ENCODE data around the gene CCDC12. TPM values are rescaled to one million over a fixed set of nuclear protein-coding genes. Genes with fewer than 3 reads are reported as not detected.
A peak's percentile ranks its signal among the peaks of the same experiment; 100 is the strongest.

The CCDC12 gene
- 20.1 and 25.2 TPM in 2 replicates for total RNA-seq

DNA sequence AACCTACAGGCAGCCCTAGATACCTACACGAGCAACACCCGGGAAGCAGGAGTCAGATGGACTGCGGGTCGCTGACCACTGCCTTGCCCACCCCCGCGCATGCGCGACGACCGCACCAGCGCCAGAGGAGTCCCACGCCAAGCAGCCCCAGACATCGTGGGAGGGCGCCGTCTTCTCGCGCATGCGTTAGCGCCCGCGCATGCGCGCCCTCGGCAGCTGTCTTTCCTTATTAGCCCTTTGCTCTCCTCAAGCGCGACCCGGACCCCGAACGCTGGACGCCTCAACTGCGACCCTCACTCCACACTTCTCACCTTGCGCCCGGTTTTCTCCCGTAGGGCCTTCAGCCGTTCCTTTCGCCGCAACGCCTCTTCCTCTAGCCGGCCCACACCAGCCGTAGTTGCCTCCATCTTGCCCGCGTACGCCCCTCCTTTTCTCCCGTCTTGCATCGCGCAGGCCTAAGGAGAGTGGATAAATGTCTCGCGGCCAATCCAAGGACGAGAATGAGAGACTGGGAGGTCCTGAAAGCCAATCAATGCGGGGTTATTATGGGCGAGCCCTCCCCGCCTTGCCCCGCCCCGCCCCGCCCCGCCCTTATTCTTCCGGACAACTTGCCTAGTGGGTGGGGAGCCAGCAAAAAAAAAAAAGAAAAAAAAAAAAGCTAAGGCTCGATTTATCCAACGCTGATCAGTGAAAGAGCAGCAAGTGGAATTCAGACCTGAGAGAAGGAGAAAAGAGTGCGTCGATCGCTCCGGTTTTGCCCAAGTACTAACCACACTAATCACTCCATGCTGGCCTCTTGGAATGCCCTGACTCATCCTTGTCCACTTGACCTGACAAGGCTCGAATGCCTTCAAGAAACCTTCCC is at the start of gene CCDC12:
CCDC12 (minus strand) TSS at position 420 of the 865 bp plus-strand sequence; CDS start at position 407, 13 bp downstream.
- DNase-seq (ENCODE audit: low read depth in 2 of 2): peak; percentile 97 to 99

DNA sequence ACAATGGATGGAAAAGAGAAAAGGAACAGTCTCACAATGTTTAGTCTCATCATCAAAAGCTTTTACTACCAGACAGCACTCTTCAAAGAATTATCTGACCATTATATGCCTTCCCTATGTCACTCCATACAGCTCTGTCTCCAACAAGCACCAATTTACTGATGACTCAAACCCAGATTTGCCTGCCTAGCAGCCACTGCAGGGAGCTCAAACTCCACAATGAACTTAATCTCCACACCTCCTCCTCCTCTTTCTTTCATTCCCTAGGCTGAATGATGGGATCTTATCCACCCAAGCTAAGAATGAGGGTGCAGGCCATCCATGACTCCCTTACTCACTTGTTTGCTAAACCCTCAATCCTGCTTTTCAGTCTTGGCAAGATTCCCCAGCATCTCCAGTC is 48.4 kb upstream of the CCDC12 start:
- DNase-seq (ENCODE audit: low read depth in 2 of 2): no peak

DNA sequence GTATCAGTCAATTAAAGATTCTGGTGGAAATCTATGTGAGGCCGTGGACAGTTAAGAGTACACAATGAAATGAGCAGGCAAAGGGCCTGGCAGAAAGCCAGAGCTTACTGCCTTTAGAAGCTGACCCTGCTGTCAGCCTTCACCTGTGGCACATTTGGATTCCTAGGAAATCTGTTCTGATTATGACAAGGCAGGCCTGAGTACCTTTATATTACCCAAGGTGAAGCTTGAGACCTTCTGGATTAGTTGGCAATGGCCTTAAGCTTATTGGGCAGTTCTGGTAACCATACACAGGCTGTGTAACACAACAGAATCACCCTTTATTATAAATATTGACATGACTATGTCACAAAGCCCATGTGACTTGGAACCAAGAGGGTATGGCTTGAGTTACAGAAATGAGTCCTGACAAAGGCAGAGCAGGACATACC is 46.1 kb upstream of the CCDC12 start:
- peak; percentile 26 to 56 for DNase-seq (ENCODE audit: low read depth in 2 of 2)

DNA sequence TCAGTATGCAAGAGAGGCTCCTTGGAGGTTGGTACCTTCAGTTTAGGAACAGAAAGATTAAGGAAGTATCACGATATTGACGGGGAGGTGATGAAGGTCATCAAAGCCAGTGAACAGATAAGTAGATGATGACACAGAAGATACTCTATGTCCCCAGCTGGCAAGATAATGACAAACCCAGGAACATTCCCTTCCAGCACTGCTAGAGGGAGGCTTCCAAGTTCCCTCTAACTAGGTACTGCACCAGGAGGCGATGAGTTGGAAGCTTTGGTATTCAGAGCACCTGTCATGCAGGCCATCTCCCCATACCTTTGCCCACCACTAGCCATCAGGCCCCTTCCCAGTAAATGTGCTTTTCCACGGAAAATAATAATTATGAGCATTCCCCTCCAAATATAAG is 43.8 kb upstream of the CCDC12 start:
- no peak for DNase-seq (ENCODE audit: low read depth in 2 of 2)

DNA sequence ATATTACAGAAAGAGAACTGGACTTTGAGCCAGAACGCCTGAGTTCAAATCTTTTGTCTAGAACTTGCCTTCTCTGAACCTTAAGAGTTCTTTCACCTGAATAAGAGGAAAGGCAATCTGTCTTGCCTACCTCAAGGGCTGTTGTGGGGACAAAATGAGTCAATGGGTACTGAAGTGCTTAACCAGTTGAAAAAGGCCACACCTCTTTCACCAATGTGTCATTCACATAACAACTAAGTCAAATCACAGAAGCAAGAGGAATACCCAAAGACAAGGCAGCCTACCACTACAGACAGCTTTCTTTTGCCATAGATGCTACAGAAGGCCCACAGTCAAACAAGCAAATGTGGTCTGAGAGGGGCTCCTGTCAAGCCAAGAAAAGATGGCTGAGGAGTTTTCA is 42.7 kb upstream of the CCDC12 start:
- DNase-seq (ENCODE audit: low read depth in 2 of 2): no peak

DNA sequence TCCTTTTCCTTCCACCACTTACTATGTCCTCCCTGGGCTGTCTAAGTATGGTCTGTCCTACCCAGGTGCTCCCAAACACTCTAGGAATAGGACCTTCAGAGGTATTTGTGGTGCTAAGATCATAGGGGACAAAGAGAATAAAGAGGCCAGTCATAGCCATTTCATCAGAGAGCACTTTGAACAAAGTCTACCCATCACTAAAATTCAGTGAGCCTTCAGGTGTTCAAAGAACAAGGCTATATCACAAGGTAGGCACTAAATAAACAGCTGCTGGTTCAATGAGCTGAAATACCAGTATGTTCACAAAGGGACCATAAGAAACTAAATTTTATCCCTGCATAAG is 41.7 kb upstream of the CCDC12 start:
- DNase-seq (ENCODE audit: low read depth in 2 of 2): no peak

DNA sequence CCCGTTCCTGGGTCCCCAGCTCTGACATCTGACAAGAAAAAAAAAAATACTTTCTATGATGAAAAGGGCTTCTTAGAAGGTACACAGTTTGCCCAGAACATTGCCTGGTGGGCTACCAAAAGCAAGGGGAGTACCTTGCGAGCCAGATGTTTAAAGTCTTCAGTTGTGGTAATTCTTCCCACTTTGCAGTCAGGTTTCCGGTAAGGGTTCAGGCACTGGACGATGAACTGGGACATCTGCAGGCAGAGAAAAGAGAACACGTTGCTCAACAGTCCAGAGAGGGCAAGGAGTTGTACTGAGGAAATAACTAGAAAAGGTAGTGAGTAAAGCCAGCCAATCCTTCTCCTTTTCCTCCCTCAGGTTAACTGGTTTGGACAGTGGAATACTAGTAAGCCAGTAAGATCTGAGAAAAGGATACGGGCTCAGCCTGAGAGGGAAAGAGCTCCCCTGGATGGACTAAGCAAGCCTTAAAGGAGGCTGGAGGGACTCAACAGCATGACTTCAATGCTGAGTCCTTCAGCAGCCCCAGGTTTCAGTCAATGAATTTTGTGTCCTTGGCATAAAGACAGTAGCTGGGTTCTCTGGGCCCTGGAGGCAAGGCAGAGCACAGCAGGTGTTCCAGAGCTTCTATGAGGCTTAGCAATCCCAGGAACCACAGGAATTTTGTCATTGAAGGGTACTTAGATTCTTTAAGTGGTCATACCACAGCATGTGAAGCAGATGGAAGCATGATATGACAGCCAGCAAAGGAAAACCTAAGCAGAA is 41.1 kb upstream of the CCDC12 start:
- DNase-seq (ENCODE audit: low read depth in 2 of 2): no peak

DNA sequence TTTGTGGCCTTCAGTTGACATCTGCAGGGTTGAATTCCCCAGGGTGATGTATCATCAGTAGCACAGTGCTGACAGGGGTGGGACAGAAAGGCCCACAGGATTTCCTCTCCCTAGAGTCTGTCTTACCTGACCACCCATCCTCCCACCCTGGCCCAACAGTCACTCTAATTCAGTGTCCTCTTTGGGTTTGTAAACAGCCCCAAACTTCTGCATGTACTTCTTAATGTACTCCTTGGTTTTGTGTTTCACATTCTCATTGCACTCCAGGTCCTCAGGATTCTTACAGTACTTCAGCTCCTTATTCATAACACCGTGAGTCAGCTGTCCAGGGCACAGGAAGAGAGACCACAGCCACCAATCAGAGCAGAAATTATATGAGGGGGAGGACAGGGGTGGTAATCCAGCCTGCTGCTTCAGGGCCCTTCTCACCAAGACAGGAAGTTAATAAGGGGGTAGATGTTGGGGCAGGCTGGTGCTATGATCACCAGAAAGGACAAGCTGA is 40.4 kb upstream of the CCDC12 start:
- peak in 1 of 2 donors; percentile 48 for DNase-seq (ENCODE audit: low read depth in 2 of 2)

DNA sequence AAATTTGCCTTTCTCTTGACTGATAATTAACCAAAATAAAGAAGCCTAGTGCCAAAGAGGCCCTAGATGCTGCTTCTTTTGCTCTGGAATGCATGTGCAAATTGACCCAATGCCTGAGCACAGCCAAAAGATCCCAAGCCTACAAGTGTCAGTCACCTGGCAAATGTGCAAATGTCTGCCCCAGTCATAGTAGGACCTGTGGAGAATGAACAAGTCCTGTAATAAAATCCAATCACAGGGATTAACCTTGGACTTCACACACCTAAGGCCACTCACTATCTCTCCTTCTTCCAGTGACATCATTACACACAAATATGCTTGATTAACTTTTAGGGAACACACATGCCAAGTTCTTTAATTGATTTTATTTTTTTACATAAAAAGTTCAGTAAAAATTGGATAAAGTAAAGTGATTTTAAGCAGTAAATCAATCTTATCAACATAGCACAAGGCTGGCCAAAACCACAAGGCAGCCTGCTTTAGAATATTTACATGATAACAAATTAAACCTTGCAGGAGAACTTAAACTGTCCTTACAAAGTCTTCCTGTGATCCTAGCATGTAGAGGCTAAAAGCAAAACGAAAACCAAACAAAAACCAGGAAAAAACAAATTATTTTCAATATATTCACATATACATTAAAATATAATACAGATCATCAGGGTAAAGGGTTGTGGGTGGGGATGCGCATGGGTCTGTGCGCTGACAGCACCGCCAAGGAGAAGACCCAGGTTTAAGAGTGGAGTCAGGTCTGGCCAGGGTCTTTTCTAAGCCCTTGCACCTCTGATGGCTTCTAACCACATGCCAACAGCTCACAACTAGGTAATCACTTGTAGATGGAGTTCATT is 39.8 kb upstream of the CCDC12 start:
- no peak for DNase-seq (ENCODE audit: low read depth in 2 of 2)

DNA sequence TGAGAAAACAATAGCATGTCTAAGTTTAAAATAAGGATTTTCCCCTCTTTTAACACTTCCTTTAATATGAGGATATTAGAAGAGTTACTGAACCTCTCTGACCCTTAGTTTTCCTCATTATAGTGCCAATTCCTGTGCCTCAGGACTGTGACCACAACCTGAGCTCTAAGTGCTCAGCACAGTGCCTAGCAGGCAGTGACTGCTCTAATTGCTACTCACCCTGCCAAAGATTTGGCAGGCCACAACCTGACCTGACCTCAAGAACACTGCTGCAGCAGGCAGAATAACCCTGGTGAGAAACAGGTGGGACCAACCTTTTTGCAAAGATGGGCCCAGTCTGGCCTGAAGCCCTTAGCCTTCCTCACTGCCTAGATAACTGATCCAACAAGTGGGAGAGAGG is 38.6 kb upstream of the CCDC12 start:
- no peak for DNase-seq (ENCODE audit: low read depth in 2 of 2)

DNA sequence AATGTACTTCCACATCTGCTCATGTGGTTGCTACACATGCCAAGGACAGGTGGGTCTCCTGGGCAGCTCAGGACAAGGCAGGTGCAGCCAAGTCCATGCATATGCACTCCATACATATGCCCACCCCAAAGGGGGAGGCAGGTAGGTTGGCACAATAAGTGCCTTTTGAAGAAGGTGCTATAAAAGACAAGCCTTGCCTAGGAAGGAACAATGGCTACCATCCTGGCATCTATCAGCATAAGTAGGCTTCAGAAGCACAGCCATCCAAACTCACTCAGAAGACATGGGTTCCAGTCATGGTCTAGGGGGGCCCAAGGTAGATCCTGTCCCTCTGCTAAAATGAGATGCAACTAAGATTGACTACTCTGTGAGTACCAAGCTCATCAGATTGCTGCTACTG is 37.5 kb upstream of the CCDC12 start:
- DNase-seq (ENCODE audit: low read depth in 2 of 2): no peak

DNA sequence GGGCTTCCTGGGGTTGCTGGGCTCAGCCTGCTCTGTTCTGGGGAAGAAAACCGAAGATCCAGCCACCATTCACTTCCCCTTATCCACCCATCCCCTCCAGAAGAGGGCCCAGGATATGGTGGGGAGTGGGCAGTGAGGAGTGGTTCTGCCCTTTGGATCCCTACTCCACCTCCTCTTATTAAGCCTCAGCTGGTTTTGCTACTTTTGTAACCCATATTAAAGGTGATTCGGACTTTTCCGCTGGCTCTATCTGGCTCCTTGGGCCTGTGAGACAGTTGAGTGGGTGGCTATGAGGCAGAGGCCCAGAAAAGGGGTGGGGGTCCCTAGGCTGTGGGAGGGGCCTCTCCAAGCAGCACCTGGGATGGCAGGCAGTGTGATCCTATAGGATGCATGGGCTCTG is 36.7 kb upstream of the CCDC12 start:
- DNase-seq (ENCODE audit: low read depth in 2 of 2): no peak

DNA sequence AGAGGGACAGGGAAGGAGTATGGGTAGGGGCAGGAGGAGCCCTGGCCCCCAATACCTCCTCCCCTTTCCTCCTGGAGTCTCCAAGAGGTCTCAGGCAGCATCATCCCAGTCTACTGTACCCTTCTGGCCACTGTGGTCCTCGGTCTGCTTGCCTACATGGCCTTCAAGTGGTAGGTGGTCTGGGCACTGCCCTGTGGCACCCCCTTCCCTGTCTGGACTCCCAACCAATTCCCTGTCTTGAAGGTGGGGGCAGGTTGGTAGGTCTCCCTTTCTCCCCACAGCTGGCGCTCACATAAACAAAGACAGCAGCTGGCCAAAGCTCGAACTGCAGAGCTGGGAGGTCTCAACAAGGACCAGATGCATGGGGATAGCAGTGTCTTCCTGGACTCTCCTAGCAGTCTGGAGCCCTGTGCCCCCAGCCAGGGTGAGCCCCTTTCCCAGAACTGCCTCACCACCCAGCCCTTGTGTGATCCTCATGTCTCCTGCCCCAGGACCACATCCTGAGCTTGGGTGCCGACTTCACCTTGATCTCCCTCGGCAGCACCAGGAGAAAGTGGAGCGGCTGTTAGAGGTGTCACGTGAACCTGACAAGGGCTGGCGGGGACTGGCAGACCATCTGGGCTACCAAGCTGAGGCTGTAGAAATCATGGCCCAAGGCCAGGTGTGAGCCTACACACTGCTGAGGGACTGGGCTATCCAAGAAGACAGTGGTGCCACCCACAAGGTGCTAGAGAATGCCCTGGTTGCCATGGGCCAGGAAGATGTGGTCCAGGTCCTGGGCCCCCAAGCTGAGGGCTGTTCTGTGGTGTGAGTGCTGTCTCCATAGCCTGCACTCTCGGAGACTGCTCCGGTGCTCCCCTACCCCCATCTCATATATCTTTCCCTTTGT is 36.0 kb upstream of the CCDC12 start:
- DNase-seq (ENCODE audit: low read depth in 2 of 2): no peak

DNA sequence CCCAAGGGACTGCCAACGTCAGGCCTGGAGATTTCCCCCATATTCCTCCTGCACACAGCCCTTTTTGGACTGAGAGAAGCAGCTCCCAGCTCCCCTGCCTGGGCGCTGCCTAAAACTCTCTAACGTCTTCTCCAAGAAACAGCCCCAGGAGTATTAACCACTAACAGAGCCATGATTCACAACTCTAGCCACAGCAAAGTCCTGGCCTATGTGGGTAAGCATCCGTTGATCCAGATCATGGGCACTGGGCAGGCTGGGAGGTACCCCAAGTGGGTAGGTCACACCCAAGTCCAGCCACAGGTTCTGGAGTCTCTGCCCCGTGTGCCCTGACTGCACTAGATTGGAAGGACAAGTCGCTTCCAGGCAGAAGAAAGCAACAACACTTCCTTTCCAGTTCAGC is 34.8 kb upstream of the CCDC12 start:
- no peak for DNase-seq (ENCODE audit: low read depth in 2 of 2)

DNA sequence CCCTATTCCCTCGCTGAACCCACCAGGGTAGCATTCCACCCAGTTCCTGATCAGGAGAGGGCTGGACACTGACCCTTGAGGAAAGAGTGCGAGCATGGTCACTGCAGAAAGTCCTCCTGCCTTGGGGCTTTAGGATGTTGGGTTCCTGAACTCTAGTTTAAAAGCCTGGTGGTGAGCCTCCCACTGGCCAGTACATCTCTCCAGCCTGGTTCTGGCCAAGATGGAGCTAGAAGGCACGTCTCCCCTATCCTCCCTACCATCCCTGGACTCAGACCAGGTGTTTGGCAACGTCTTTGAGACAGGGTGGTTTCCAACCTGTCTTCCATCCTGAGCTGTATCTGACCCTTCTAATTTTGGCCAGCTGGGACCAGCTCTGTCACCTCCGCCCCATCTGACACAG is 34.4 kb upstream of the CCDC12 start:
- no peak for DNase-seq (ENCODE audit: low read depth in 2 of 2)

DNA sequence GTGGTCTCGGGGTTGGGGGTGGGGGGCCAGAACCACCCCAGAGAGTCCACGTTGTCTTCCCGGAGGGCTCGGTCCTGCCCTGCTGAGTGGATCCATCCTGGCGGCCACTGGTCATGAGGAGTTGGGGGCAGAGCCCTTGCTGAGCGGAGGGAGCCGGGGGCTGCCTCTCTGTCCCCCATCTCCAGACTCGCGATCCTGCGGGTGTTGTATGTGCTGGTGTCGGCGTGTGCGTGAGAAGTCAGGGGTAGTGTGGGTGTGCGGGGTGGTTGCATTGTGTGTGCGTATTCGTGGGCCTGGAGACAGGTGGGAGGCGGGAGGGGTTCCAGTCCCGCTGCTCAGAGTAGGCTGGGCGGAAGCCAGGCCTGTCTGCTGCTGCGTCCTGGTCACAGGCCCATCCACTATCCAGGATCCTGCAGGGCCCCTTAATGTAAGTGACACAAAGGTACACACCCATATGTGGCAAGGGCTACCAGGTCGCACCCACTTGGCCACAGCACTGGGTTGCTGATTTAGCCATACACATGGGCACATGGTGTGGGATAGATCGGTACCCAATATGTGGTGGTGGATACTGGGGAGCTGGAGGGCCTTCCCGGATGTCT is 33.7 kb upstream of the CCDC12 start:
- DNase-seq (ENCODE audit: low read depth in 2 of 2): no peak

DNA sequence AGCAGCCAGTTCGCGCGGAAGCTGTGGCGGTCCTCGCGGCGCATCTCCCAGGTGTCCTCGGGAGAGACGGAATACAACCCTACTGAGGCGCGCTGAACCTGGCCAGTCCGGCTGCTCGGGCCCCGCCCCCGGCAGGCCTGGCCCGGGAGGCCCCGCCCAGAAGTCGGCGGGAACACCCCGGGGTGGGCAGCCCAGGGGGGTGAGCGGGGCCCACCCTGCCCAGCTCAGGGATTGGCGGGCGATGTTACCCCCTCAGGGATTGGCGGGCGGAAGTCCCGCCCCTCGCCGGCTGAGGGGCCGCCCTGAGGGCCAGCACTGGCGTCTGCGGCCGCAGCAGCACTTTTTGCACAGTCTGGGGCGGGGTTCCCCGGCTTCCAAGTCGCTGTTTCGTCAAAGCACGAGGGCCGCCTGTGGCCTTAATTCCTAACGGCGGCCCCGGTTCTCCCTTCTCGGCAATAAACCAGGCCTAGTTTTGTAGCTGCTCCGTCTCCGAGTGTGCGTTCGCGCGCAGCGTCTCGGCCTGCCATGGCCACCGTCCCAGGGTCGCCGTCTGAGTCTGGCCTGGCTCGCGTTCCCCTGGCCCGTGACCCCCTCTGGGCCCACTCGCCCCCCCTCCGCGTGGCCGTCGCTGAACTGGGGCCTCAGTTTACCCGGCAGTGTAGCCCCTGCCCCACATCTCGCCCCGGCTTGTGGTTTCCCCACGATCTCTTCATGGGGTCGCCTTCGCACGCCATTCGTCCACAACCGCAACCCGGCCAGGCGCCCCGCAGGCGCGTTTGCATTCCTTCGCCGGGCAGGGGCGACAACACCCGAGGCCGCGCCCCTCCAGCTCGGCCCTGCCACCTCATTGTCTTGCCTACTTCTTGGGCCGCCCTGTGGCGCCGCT is 32.9 kb upstream of the CCDC12 start:
- peak; percentile 66 to 92 for DNase-seq (ENCODE audit: low read depth in 2 of 2)

DNA sequence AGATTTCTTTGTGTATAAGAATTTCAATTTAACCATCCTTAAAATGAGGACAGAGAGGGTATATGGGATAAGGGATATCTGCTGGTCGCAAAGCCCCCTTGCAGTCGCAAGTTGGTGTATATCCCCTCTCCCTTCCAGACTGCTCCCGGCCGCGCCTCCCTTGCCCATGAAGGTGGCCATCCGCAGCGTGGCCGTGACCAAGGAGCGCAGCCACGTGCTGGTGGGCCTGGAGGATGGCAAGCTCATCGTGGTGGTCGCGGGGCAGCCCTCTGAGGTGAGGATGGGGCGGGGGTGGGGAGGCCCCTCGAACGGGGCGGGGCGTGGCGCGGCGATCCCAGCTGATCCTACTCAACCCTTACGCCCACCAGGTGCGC is 32.3 kb upstream of the CCDC12 start:
- no peak for DNase-seq (ENCODE audit: low read depth in 2 of 2)

DNA sequence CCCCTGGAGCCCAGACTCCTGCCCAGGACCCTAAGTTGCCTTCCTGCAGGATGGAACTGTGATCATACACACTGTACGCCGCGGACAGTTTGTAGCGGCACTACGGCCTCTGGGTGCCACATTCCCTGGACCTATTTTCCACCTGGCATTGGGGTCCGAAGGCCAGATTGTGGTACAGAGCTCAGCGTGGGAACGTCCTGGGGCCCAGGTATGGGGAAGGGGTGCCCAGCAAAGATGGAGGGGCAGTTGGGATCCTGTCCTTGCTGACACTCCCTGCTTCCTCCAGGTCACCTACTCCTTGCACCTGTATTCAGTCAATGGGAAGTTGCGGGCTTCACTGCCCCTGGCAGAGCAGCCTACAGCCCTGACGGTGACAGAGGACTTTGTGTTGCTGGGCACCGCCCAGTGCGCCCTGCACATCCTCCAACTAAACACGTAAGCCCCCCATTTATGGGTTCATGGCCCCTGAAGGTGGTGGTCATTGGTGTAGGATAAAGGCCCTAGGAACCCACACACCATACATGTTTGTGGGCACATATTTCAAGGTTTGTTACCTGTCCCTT is 31.8 kb upstream of the CCDC12 start:
- no peak for DNase-seq (ENCODE audit: low read depth in 2 of 2)

Measured in dermis microvascular lymphatic vessel endothelial cell (primary cell).